Activated T-cell treated with anti-CD3 and anti-CD28 coated beads, Interleukin-2, amount 50 U/mL, for 4 hours (primary cell): Measurements from ENCODE around the gene HSPB8. TPM values are rescaled to one million over a fixed set of nuclear protein-coding genes. Genes with fewer than 3 reads are reported as not detected.

Experiments
- ATAC-seq, 2 donors: fragments of 200-7000 bp; cut with Tn5 transposase; one replicate each; pipeline ENCODE4 v1.10.0; 2021
- DNase-seq: peaks from one replicate; pipeline ENCODE4 v3.0.0-alpha.2; 2020
- H3K27me3 Mint-ChIP-seq: one replicate; pipeline ENCODE4 v1.8.0; 2021; ENCODE audit warnings: low read depth, mixed read lengths
- H3K36me3 Mint-ChIP-seq: one replicate; pipeline ENCODE4 v1.8.0; 2022; ENCODE audit warnings: mixed read lengths; ENCODE audit not compliant: insufficient read depth
- H3K4me1 Mint-ChIP-seq: one replicate; pipeline ENCODE4 v1.8.0; 2021; ENCODE audit warnings: low read depth, mixed read lengths
- H3K4me3 Mint-ChIP-seq: one replicate; pipeline ENCODE4 v1.8.0; 2021; ENCODE audit warnings: mild to moderate bottlenecking, moderate library complexity, mixed read lengths
- H3K9me3 Mint-ChIP-seq: one replicate; pipeline ENCODE4 v1.8.0; 2021; ENCODE audit warnings: mixed read lengths
- total RNA-seq, 3 donors: library from RNA; stranded (reverse); gene quantifications; one replicate each; pipeline ENCODE4 v1.2.1, GENCODE V29; 2021

The HSPB8 gene
- not detected for total RNA-seq

GRCh38 chr12:119178544-119179334 lies at the start of gene HSPB8:
TSS of gene HSPB8 (plus strand) at chr12:119178931. CDS start at chr12:119179313, 382 bp downstream.
- H3K27me3 Mint-ChIP-seq: peaks cover 23% of the 10 kb centered on the region
- H3K36me3 Mint-ChIP-seq: no peaks in the 10 kb centered on the region
- no peaks in the 10 kb centered on the region for H3K9me3 Mint-ChIP-seq
- DNase-seq: no peak
- H3K4me3 Mint-ChIP-seq: no peak within 1 kb of the TSS
- no peaks in the 10 kb centered on the region for H3K4me1 Mint-ChIP-seq
- no peak for ATAC-seq

- no peaks in the 10 kb centered on the region for H3K27me3 Mint-ChIP-seq
- no peak for DNase-seq
- H3K36me3 Mint-ChIP-seq: no peaks in the 10 kb centered on the region
- H3K4me1 Mint-ChIP-seq: no peaks in the 10 kb centered on the region
- H3K9me3 Mint-ChIP-seq: peaks cover 14% of the 10 kb centered on the region
- ATAC-seq: no peak
- no peak overlapping the region for H3K4me3 Mint-ChIP-seq
These were observed 48.8 kb upstream of the HSPB8 start for GRCh38 chr12:119129827-119130434.

GRCh38 chr12:119130523-119130922 lies 48.2 kb upstream of the HSPB8 start:
- no peaks in the 10 kb centered on the region for H3K36me3 Mint-ChIP-seq
- peaks cover 14% of the 10 kb centered on the region for H3K9me3 Mint-ChIP-seq
- DNase-seq (no peak), ATAC-seq (no peak)
- no peak overlapping the region for H3K4me3 Mint-ChIP-seq
- H3K27me3 Mint-ChIP-seq: no peaks in the 10 kb centered on the region
- H3K4me1 Mint-ChIP-seq: no peaks in the 10 kb centered on the region

GRCh38 chr12:119134284-119135072 lies 44.3 kb upstream of the HSPB8 start:
- Mint-ChIP-seq H3K4me1 (no peaks in the 10 kb centered on the region), H3K4me3 (no peak overlapping the region), H3K36me3 (no peaks in the 10 kb centered on the region), H3K9me3 (peaks cover 12% of the 10 kb centered on the region), H3K27me3 (no peaks in the 10 kb centered on the region)
- DNase-seq: no peak
- ATAC-seq: no peak

- no peaks in the 10 kb centered on the region for H3K4me1 Mint-ChIP-seq
- no peaks in the 10 kb centered on the region for H3K36me3 Mint-ChIP-seq
- ATAC-seq (no peak), DNase-seq (no peak)
- H3K27me3 Mint-ChIP-seq: no peaks in the 10 kb centered on the region
- H3K4me3 Mint-ChIP-seq: no peak overlapping the region
- H3K9me3 Mint-ChIP-seq: peaks cover 4% of the 10 kb centered on the region
These were observed 41.8 kb upstream of the HSPB8 start for GRCh38 chr12:119136811-119137410.

GRCh38 chr12:119139448-119139847 lies 39.3 kb upstream of the HSPB8 start:
- DNase-seq: no peak
- peaks cover 4% of the 10 kb centered on the region for H3K9me3 Mint-ChIP-seq
- no peak for ATAC-seq
- H3K4me3 Mint-ChIP-seq: no peak overlapping the region
- no peaks in the 10 kb centered on the region for H3K4me1 Mint-ChIP-seq
- no peaks in the 10 kb centered on the region for H3K36me3 Mint-ChIP-seq
- H3K27me3 Mint-ChIP-seq: peaks cover 4% of the 10 kb centered on the region

- Mint-ChIP-seq H3K27me3 (peaks cover 14% of the 10 kb centered on the region), H3K36me3 (no peaks in the 10 kb centered on the region), H3K4me3 (no peak overlapping the region), H3K9me3 (peaks cover 3% of the 10 kb centered on the region), H3K4me1 (no peaks in the 10 kb centered on the region)
- DNase-seq: no peak
- ATAC-seq: no peak
These were observed 33.4 kb upstream of the HSPB8 start for GRCh38 chr12:119145367-119145766.

- Mint-ChIP-seq H3K27me3 (peaks cover 18% of the 10 kb centered on the region), H3K4me3 (no peak overlapping the region), H3K36me3 (no peaks in the 10 kb centered on the region), H3K9me3 (peaks cover 8% of the 10 kb centered on the region), H3K4me1 (no peaks in the 10 kb centered on the region)
- no peak for DNase-seq
- no peak for ATAC-seq
These were observed 30.8 kb upstream of the HSPB8 start for GRCh38 chr12:119147847-119148448.

- peaks cover 8% of the 10 kb centered on the region for H3K9me3 Mint-ChIP-seq
- ATAC-seq: no peak
These were observed 29.5 kb upstream of the HSPB8 start for GRCh38 chr12:119149270-119149669.

GRCh38 chr12:119151445-119152026 lies 27.2 kb upstream of the HSPB8 start:
- Mint-ChIP-seq H3K4me3 (no peak overlapping the region), H3K9me3 (peaks cover 5% of the 10 kb centered on the region), H3K36me3 (no peaks in the 10 kb centered on the region), H3K4me1 (no peaks in the 10 kb centered on the region), H3K27me3 (peaks cover 14% of the 10 kb centered on the region)
- ATAC-seq: no peak
- no peak for DNase-seq

More at GRCh38 chr12:119149270-119149669, 29.5 kb upstream of the HSPB8 start:
- H3K4me1 Mint-ChIP-seq: no peaks in the 10 kb centered on the region
- no peaks in the 10 kb centered on the region for H3K36me3 Mint-ChIP-seq
- no peak overlapping the region for H3K4me3 Mint-ChIP-seq
- no peak for DNase-seq
- peaks cover 24% of the 10 kb centered on the region for H3K27me3 Mint-ChIP-seq

- peaks cover 14% of the 10 kb centered on the region for H3K27me3 Mint-ChIP-seq
- H3K36me3 Mint-ChIP-seq: no peaks in the 10 kb centered on the region
- peaks cover 5% of the 10 kb centered on the region for H3K9me3 Mint-ChIP-seq
- ATAC-seq: no peak
- H3K4me3 Mint-ChIP-seq: no peak overlapping the region
- DNase-seq: no peak
- no peaks in the 10 kb centered on the region for H3K4me1 Mint-ChIP-seq
These were observed 25.0 kb upstream of the HSPB8 start for GRCh38 chr12:119153477-119154434.

GRCh38 chr12:119154435-119154818 lies 24.3 kb upstream of the HSPB8 start:
- Mint-ChIP-seq H3K27me3 (peaks cover 14% of the 10 kb centered on the region), H3K4me1 (no peaks in the 10 kb centered on the region), H3K36me3 (no peaks in the 10 kb centered on the region), H3K4me3 (no peak overlapping the region), H3K9me3 (peaks cover 5% of the 10 kb centered on the region)
- ATAC-seq (no peak), DNase-seq (no peak)
